GM21737 (cell line): ENCODE results near the gene COL13A1.

ENCODE experiments used
- ATAC-seq: cut with Tn5 transposase; IDR thresholded peaks from one replicate; pipeline ENCODE4 v1.9.1; 2021; ENCODE audit warnings: mild to moderate bottlenecking, moderate library complexity; ENCODE audit not compliant: unreplicated experiment

The COL13A1 gene

DNA sequence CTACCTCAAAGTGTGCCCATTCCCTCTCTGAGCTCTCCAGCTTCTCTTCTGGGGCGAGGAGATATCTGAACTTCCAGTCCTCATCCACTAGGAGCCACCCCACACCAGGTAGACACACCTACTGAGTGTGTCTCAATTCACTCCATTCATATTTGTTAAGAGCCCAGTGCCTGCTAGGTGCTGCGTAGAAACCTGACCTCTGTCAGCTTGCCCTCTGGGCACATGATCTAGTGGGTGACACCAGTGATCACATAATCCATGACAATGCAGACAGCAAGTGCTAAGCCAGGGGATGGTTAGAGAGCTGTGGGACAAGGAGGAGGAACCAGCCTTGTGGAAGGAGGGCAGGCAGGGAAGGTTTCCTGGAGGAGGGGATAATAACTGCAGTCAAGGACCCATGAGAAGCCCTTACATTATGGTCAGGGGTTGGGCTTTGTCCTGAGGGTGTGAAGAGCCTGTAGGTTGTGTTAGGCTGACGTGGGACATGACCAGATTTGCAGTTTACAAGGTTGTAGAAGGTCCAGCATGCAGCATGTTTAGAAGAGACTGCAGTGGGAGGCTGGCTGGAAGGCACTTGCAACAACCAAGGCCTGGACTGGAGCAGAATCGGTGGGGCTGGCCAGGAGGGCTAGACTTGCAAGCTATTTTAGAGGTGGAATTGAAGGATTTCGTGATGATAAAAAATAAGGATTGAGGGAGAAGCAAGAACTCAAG lies 81.8 kb downstream of the COL13A1 start:
- ATAC-seq = no peak

DNA sequence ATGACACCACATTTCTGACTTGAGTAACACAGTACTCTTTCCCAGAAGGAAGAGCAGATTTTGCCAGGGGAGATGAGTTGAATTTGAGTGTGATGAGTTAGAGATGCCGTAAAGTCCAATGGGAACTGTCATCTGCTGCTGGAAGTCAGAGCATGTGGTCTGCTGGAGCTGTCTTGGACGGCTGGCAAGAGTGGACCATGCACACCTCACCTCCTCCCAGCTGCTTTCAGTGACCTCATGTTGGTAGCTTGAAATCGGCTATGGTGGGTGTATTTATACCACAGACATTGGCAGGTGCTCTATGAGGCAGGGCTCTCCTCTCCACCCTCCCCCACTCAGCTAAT lies 82.3 kb downstream of the COL13A1 start:
- ATAC-seq = no peak

DNA sequence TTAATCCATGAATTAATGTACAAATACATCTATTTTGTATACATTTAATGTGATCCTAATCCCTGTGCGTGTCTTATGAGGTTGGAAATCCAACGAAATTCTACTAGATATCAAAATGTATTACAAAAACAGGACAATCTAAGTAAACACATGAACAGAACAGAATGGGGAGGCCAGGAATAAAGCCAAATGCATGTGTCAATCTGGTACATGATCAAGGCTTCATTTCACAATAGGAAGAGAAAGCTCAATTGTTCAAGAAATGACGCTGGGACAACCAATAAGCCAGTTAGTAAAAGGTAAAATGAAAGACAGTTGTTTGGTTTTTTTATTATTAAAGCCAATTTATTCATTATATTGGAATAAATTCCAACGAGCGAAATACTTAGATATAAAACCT lies 83.0 kb downstream of the COL13A1 start:
- no peak for ATAC-seq

DNA sequence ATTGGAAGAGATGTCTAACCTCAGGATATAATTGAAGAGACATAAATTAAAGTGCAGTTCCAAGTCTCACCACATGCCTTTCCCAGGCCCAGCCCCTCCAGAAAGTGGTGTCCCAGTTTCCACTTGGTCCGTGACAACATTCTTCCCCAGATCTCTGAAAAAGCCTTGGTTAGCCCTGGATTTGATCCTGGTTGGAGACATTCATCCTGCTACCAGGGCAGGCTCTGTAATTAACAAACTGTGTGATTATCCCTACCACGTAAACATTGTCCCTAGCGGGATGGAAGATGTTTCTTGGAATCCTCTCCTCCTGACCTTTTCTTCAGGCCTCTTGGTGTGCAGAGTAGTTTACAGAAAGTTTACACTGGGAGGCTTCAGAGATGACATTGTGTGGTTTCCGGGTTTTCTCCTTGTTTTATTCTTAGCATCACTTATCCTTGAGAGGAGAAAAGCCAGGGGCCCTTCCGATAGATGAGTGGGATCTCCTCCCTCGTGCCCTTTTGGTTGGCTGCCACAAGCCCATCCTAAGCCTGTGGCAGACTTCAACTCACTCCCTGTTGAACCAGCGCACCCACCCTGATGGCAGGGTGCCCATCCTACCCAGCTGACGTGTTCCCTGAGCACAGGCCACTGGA lies 83.8 kb downstream of the COL13A1 start:
- ATAC-seq = no peak

DNA sequence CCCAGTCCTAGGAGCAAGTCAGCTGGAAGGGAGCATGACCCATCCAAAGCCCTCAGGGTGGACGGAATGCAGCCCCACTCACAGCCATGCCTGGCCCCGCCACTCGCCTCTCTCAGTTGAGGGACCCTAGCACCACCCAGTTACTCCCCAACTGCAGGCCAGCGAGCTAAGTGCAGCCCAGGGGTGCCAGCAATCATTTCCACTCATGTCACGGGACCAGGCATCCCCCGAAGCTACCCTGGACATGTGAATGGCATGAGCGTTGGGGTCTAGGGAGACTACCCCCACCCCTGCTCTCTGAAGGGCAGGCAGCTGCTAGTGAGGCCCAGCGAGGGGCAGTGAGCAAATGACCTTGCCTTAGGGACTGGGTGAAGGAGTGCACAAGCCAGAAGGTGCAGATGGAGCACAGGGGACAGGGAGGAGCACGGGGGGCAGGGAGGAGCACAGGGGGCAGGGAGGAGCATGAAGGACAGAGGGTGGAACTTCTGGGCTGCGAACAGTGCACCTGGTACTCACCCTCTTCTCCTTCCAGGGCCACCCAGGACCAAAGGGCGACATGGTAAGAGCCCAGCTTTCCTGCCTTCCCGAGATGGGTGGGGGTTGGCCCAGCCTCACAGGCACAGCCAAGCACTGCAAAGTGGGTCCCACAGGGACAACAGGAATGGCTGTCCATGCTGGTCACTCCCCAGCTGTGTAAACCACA lies 87.3 kb downstream of the COL13A1 start:
- ATAC-seq = no peak

DNA sequence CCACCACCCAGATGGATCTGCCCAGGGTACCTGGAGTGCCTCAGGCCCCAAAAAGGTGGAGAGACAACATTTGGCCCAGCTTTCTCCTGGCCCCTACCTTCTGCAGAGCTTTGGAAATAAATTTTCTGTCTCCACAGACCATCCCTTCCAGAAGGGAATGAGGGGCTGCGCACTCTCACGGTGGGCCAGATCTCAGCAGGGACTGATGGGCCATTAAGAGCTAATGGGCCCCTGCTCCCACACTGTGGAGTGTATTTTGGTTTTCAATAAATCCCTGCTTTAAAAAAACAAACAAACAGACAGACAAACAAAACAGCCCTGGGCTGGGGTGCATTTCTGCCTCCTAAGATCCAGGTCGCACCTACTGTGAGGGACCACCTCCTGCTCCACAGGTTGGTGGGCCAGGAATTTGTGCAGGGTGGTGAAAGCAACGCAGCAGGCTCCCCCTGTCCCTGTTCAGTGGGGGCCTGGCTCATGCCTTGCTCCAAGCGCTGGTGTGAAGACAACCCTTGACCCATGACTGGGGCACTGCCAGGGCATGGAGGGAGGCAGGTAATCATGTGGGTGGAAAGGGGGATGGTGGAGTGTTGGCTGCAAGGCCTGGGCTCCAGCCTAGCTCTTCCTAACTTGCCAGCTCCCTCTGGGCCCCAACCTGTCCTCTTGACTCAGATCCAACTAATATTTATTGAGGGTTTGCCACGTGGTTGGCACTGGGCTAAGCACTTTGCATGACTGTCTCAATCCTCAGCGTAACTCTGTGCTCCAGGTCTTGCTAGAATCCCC lies 88.5 kb downstream of the COL13A1 start:
- ATAC-seq = no peak

DNA sequence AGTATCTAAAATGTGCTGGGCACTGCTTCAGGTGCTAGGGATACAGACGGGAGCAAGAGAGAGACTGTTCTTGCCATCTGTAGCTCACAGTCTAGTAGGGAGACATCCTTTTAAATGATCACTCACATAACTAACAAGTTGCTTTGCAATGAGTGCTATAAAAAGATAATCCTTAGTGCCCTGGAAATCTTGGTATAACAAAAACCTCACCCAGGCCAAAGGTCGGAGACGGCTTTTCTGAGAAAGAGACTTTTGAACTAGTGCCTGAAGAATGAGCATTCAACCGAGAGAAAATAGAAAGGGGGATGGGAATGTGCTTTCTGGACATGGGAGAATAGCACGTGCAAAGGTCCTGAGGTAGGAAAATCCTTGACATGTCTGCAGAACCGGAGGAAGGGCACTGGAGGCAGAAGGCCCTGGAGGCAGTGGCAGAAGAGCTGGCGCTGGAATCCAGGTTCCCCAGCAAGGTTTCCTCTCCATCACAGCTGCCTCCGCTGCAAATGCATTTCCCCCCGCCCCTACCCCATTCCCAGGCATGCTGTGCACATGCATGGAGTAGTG lies 89.4 kb downstream of the COL13A1 start:
- no peak for ATAC-seq

DNA sequence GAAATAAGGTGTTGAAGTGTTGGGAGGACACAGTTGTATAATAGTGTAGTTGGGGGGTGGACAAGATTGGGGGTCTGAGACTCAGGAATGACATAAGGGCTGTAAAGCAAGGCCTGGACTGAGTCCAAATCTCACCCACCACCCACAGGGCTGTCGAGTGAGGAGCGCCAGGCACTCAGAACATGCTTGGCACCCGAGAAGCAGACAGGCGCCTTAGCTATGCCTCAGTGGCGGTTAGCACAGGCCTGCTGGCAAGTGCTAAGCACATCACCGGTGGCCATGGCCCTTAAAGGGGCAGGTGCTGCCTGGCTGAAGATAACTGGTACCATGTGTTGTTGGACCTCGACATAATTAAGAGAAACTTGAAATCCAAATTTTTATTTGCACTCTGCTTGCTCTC lies 90.7 kb downstream of the COL13A1 start:
- no peak for ATAC-seq

DNA sequence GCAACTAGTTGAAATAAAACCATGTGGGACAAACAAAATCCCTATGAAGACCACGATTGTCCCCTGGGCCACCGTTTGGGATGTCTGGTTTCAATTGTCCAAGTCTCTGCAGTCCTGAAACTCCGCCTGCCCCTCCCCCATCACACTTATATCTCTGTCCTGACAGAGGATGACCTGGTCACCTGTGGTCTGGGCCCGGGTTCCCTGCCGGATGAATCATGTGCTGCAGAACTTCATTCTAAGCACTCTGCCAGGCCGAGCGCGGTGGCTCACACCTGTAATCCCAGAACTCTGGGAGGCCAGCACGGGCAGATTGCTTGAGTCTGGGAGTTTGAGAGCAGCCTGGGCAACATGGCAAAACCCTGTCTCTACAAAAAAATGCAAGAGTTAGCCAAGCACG lies 91.1 kb downstream of the COL13A1 start:
- no peak for ATAC-seq

DNA sequence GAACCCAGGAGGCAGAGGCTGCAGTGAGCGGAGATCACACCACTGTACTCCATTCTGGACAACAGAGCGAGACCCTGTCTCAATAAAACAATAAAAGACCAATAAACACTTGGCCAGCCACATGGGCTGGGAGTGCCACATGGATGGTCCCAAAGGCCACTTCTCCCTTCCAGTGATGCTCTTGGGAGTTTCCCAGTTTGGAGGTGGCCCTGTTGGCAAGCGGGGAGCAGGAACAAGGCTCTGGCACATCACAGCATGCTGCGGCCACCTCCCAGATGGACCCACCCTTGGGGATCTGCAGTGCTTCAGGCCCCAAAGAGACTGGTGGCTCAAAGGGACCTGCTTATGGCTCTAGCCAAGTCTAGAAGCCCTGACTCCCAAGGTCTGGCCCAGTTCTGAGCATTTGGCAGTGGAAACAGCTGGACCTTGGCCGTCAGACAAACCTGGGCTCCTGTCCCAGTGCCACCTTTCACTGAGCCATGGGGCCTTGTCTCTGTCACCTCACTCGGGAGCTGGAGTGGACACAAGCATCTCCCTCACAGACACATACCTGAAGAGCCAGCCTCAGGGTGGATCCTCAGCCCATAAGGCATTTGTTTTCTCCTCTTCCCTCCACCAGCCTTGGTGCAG lies 91.7 kb downstream of the COL13A1 start:
- ATAC-seq = no peak

DNA sequence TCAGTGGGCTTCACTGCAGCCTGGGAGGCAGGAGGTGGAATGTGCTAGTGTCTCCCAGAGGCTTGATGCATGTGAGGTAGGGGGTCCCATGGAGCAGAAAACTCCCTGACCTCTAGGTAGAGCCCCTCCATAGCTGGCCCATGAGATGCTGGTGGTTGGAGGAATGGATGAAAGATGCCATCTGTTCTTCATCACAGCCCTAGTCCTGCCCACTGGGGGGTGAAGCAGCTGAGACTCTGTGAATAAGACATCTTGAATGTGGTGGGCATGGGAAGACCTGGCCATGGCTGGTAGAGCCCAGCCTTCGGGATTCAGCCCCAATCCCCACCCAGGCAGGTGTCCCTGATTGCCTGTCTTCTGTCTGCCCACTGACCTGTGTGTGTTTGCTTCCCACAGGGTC lies 92.5 kb downstream of the COL13A1 start:
- no peak for ATAC-seq

DNA sequence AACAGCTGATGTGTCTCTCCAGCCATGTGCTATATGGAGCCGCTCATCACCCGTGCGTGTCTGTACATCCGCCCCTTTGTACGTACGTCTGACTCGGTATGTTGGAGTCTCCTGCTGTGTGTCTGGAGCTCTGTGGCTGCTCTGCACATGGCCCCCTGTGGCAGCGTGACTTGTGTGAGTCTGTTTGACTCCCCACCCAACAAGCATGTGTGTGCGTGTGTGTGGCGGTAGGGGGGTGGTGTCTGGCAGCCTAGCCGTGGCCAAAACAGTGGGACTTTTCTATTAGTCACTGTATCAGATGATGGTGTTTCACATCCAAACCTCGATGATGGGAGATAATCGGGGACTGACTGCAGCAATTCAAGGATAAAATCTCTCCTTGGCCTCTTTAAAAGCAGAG lies 94.1 kb downstream of the COL13A1 start:
- no peak for ATAC-seq

DNA sequence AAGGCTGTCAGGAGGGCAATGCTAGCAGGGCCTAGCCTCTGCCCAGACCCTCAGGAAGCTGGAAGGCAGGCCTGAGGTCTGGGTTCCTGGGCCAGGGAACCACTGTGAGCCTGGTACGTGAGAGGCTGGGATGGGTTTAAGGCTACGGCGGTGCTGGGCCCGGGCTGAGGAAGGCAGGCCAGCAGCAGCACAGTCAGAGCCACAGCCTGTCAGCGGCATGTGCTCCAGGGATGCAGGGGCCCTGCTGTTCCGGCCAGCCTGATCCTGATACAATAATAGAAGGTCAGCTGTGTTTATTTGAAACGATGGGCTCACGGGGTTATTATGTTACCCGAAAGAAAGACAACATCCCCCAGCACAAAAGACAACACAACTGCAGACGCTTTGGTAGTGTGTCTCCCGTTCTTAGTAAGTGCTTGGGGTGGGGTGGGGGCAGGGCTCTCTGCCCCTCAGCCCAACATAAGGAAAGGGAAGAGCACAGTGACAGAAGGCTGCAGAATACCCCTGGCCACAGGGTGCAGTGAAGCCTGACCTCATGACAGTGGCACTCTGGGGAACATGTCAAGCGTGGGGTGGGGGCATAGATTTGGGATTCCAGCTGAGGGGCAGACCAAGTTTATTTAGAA lies 95.0 kb downstream of the COL13A1 start:
- no peak for ATAC-seq

DNA sequence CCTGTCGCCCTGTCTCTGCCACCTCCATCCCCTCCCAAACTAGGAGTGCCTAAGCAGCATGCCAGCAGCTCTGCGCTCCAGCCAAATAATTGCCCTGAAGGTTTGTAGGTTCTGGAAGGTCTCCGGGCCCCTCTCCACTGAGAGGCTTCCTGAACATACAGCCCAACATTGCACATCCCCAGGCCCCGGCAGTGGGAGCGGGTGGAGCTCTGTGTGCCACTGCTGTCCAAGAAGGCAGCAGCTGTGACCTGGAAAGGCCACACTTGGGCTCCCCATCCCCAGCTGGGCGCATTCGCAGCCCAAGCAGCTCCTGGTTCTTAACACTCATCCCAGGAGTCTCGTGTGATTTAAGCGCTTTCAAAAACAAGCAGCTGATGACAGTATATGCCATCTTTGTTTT lies 95.7 kb downstream of the COL13A1 start:
- no peak for ATAC-seq

DNA sequence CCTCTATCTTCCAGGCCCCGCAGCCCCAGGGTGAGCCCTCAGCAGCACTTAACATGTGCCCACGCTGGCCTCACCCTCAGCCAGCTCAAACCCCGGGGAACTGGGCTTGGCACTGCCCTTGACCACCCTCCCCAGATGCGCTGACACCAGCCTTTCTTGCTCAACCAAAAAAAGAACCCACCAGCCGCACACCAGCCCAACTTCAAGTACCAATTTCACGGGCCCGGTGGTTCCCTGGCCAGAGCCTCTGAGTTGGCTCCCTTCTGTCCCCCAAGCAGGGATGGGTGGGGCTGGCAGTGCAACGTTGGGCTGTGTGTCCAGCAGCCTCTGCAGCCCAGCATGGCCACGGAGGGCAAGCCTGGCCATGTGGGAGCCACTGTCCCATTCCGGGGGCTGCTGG lies 96.3 kb downstream of the COL13A1 start:
- no peak for ATAC-seq

DNA sequence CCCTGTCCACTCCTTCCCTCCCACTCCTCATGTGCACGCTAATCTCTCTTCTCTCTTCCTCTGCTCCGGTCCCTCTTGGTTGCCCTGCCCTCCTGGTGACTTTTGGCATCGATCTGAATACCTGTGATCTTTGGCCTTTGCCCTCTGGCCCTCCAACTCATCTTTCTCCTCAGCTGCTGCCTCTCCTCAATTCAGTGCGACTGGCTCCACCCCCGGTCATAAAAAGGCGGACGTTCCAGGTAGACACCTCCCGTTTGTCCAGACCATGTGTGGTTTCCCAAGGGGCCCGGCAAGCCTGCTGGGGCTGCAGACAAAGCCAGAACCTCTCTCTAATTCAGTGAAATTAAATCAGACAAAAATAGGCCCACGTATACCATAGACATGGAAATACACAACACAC lies 96.8 kb downstream of the COL13A1 start:
- no peak for ATAC-seq

DNA sequence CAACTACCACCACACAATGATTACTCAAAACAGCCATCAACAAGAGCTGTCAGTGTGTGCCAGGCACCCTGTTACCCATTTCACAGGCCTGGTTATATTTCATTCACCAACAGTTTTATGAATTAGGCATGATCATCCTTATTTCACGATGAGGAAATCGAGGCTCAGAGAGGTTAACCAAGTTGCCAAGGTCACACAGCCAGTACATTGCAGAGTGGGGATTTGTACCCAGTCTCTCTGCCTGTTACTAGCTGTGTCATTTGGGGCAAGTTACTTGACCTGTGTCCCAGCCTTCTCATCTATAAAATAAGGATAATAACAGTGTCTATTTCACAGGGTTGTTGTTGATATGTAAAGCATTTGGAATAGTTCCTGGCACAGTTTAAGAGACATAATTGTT lies 97.2 kb downstream of the COL13A1 start:
- ATAC-seq = no peak

DNA sequence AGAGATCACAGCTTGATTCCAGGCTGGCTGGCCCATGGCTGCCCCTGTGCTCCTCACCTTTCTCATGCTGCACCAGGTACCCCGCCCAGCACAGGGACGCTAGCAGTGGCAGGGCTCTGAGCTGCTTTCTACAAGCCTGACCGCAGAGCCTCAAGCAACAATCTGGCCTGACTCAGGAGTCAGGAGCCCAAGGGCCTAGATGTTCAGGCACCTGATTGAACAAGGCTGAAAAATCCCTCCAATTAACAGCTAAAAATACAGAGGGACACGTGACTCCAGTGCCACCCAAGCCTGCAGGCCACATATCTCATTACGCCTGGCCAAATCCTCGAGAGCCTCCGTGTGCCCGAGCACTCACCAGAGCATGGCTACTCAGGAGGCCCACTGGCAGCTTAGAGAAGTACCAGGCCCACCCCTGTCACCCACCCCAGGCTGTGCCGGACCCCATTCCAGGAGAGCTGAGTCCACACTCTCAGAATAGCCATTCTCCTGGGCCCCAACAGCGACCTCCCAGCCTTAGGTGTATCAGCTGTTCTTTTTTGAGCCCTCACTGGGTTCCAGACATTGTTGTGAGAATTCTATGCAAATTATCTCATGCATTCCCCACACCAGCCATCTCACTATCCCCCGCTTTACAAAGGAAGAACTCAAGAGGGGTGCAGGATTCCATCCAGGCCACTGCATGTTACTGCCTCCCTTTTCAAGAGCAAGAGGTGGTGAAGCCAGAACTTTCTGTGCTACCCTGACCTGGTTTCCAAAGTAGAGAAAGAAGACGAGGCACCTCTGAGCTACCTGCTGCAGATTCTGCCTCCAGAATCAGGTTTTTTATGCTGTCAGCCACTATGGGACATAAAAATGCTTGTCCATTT lies 98.3 kb downstream of the COL13A1 start:
- ATAC-seq = no peak

DNA sequence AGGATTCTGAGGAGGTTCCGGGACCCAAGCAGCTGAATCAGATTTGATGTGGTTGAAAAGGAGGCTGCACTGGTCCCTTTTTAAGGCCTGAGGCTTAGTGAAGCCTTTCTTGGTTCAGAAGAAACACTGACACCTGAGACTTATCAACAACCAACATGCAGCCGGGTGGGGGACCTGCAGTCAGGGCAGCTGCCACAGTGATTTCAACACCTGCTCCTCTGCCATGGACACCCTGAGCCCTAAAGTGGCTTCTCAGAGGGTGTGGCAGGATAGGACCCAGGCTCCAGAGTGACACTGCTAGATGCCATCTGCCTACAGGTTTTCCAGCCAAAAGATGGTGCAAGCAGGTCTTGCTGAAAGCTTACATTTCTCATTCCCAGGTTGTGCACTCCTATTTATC lies 99.3 kb downstream of the COL13A1 start:
- no peak for ATAC-seq
